ENCODE measurements around the gene CEMIP2. TPM values are rescaled to one million over a fixed set of nuclear protein-coding genes. Genes with fewer than 3 reads are reported as not detected.
"Not testable (repeated sequence)": the region's sequence is repeated elsewhere in the genome, so short reads cannot be mapped to it uniquely, and the experiment has no call there.

CEMIP2 gene
- total RNA-seq, result 42.4 and 44.2 TPM in 2 replicates

- intact Hi-C loops (cut with micrococcal nuclease), result loop anchor here (1.0 to 10.0 kb wide), 13 partner anchors 15 to 1356 kb away; partner anchors contain the start of genes ABHD17B, C9orf85, KLF9 and ZFAND5
Observed at GRCh38 chr9:71768388-71769174, at the start of gene CEMIP2. Gene CEMIP2, minus strand, starts transcription at chr9:71768513. Its CDS starts 18,140 bp downstream, at chr9:71750373.

DNA sequence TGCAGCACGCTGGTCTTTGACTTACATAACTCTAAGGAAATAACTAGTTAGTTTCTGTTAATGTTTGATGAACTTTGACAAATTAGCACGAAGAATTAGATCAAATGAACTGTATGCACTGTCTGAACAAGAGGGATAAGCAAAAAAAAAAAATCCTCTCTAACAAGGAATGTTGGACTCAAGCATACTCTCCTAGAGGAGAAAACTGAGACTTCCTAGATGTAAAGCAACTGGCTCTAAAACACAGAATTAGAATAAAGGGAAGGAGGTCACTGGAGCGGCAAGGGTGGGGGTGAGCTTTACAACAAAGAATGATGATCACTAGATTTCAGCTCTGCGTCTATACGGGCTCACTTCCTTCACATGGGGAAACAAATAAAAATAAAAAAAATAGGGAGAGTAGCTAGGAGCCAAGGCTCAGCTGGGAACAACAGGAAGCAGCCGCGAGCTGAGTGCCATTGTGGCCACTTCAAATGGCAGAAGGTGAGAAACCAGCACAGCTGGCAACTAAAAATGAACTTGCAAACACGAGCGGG lies 48.7 kb upstream of the CEMIP2 start:
- intact Hi-C loops (cut with micrococcal nuclease), result no loop called here

DNA sequence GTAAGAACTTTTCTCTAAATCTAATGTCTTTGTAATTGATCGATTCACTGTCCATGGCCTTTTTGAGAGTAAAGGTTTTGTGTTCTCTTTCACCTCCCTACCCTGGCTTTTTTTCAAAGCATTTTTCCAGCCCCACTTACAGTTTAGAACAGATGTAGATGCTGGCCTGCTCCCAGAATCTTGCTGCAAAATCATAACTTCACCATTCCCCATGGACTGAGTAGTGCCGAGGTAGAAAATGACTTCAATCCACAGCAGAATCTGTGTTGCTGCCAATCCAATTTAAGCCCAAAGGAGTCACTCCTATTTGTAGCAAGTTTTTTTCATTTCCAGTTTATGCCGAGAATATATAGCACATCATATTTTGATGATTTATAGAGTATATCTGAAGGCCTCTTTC lies 46.5 kb upstream of the CEMIP2 start:
- intact Hi-C loops (cut with micrococcal nuclease), result no loop called here

GRCh38 chr9:71814226-71814625 lies 45.9 kb upstream of the CEMIP2 start:
- intact Hi-C loops (cut with micrococcal nuclease), result no loop called here

GRCh38 chr9:71812385-71812784 lies 44.1 kb upstream of the CEMIP2 start:
- intact Hi-C loops (cut with micrococcal nuclease), result no loop called here

DNA sequence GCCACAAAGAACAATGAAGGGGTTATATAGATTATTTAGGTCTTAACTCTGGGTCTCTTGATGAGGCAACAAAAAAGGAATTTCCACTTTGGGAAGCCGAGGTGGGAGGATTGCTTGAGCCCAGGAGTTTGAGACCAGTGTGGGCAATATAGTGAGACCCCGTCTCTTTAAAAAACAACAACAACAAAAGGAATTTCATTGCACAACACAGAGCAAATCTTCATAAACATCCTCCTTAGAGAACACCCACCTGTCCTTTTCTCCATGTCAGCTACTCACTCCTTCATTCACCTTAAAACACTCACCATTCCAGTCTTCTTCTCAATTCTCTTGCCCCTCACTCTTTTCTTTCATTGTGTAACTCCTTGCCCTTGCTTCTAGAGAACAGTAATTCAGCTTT lies 39.8 kb upstream of the CEMIP2 start:
- intact Hi-C loops (cut with micrococcal nuclease), result no loop called here

DNA sequence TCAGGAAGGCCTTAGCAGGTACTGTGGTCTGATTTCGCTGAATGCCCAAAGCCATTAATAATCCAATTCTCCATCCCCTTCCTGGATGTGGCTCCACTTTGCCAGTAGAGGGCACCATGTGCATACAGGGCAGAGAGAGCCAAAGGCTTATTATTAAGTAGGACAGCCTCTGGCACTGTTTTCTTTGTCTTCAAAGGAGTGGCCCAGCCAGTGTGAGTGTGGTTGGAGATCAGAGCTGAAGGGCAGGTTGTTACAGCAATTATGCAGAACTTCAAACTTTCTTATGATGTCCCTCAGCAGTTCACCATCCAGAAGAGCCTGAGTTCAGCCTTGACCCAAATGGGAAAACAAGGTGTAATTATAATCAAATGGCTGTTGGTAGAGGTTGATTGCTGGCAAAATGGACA lies 38.6 kb upstream of the CEMIP2 start:
- intact Hi-C loops (cut with micrococcal nuclease), result loop anchor here (1.0 kb wide), 4 partner anchors 24 to 218 kb away; no protein-coding TSS in a partner anchor

- intact Hi-C loops (cut with micrococcal nuclease), result not testable (repeated sequence)
Observed at GRCh38 chr9:71805096-71805495, 36.8 kb upstream of the CEMIP2 start.

DNA sequence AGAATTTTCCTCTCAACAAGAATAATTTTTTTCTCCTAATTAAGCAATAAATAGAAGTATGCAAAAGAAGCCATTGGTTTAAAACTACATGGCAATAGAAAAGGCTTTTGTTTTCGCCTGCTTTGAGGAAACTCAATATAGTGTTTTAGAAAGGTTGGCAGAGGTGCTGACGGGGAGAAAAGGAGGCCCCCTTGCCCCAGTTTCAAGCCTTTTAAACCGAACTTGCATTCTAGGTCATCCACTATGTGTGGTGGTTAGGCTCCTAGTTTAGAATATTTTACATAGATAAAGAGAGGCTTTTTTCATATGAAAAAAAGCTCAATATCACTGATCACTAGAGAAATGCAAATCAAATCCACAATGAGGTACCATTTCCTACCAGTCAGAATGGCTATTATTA lies 33.5 kb upstream of the CEMIP2 start:
- intact Hi-C loops (cut with micrococcal nuclease), result no loop called here

DNA sequence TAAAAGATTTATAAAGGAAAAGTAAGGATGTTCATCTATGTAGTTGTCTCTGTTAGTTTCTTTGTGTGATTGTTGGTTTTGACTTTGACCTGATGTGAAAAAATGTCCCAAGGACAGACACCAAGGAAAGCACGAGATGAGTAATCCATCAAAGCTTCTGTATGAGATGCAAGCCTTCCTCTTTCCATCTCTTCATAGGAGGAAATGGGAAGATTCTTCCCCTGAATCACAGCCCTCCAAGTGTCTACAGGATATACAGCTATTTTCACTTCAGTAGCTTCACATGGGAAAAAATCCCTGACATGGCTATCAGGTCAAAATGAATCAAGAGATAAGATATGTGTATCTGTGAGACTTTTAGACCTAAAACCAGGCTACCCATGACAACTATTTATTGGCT lies 29.0 kb upstream of the CEMIP2 start:
- intact Hi-C loops (cut with micrococcal nuclease), result no loop called here

GRCh38 chr9:71796100-71796767 lies 27.9 kb upstream of the CEMIP2 start:
- intact Hi-C loops (cut with micrococcal nuclease), result no loop called here

DNA sequence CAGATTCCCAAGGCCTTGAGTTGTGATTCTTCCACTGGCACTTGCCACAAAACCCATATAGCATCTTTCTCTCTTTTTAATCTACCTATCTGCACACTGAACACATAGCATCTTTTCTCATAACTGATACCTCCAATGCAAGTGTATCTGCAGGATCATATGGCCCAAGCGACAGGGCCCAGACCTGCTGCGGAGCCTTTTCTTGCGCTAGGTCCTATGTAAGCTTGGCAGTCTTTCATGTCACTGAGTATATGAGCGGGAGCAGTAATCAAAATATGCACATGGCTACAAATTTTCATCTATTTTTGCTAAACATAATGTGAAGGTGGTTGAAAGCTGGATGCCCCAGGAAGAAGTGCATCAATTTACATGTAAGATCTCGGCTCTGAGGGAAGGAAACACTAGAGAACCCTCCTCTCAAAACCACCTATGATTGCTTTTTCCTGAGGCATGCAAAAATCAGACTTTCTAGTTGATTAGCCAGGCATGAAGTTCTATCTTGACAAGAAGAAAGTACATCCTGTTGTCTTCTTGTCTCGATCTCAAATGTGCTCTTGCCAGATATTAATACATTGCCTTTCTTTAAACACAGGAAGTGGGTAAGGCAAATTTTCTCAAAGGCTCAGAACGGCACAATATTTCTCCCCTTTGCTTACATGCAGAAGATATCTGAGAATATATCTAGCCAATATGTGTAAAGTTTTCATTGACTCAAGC lies 26.9 kb upstream of the CEMIP2 start:
- intact Hi-C loops (cut with micrococcal nuclease), result loop anchor here (1.0 kb wide), 4 partner anchors 12 to 116 kb away; partner anchors contain the start of genes ABHD17B and C9orf85

DNA sequence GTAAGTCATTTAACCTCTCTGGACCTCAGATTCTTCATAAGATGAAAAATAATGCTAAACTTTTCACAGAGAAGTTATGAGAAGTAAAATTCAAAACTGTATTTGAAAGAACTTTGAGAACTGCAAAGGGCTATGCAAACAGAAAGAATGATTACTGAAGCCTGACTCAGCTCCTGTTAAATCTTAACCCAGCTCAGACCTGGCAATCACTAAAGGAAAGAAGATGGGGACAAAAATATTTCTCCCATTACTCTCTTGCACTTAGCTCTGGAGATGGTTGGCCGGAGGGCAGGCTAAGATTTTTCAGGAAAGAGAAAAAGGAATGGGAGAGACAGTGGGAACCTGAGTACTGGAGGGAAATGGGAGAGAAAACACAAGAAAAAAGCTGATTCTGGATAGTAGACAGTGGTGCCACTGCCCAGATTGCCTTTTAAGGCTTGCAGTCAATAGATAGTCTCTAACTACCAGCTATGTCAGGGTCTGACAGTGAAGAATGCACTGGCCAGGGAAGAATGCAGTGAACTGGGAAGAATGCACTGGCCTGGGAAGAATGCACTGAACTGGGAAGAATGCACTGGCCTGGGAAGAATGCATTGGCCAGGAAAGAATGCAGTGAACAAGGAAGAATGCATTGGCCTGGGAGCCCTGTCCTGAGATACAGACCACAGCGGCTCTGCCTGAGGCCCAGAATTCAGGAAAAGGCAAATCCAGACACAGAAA lies 25.2 kb upstream of the CEMIP2 start:
- intact Hi-C loops (cut with micrococcal nuclease), result no loop called here

- intact Hi-C loops (cut with micrococcal nuclease), result no loop called here
Observed at GRCh38 chr9:71791875-71792274, 23.6 kb upstream of the CEMIP2 start.

DNA sequence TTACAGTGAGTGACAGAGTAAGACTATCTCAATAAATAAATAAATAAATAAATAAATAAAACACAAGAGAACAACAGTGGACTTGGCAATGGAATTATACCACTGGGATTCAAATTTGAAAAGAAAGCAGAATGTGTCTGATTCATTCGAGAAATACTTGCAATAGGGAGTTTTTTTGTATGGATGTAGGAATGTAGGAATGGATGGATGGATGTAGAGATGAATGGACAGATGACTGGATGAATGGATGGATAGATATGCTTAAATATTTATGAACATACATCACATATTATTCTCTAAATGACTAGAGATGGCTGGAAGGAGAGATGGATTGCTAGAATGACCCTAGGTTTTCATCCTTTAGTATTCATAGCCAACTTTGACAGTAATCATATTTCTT lies 22.0 kb upstream of the CEMIP2 start:
- intact Hi-C loops (cut with micrococcal nuclease), result no loop called here

- intact Hi-C loops (cut with micrococcal nuclease), result loop anchor here (1.0 to 5.0 kb wide), 8 partner anchors 12 to 584 kb away; partner anchors contain the start of genes ABHD17B, C9orf85 and ZFAND5
Observed at GRCh38 chr9:71783120-71783523, 14.8 kb upstream of the CEMIP2 start.

GRCh38 chr9:71781391-71781790 lies 13.1 kb upstream of the CEMIP2 start:
- intact Hi-C loops (cut with micrococcal nuclease), result loop anchor here (5.0 kb wide), 2 partner anchors 116 to 586 kb away; partner anchors contain the start of gene ZFAND5

GRCh38 chr9:71780953-71781352 lies 12.6 kb upstream of the CEMIP2 start:
- intact Hi-C loops (cut with micrococcal nuclease), result loop anchor here (5.0 kb wide), 2 partner anchors 116 to 586 kb away; partner anchors contain the start of gene ZFAND5

DNA sequence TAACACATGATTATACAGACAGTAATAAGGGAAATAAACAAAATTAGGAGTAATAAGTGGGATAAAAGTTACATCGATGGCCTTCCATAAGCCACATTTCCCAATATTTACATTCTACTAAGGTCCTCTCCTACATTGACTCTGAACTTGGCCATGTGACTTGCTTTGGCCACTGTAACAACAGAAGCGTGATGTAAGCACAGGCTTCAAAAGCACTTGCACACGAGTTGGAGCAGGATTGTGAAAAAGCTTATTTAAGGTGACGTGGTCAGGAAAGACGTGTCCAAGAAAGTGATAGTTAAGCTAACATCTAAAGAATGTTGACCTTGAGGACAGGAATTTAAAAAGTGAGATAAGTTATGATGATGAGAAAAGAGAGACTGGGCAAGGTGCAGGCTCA lies 9.8 kb upstream of the CEMIP2 start:
- intact Hi-C loops (cut with micrococcal nuclease), result no loop called here

DNA sequence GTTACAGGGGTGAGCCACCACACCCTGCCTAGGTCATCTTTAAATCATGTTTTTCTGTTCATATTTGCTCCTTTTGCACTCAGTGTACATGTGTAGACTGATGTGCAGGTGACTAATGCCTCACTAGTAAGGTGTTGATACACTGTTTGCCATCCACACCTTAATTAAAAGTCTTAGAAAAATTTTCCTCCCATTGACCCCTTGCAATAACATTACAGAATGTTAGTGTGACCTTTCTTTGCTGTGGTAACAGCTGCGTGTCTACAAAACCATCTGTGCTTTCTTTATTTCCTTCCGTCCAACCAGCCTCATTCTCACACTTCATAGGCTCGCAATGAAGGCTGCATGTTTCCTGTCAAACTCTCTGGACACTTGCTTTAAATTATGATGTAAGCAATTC lies 6.6 kb upstream of the CEMIP2 start:
- intact Hi-C loops (cut with micrococcal nuclease), result no loop called here

- intact Hi-C loops (cut with micrococcal nuclease), result no loop called here
Observed at GRCh38 chr9:71772726-71773125, 4.4 kb upstream of the CEMIP2 start.

All from T-helper 2 cell treated with Interferon-gamma antibody and Interleukin-4, amounts not matched to agents 100 ng/mL and 5 ng/mL, for 36 hours (primary cell).